ENCODE data around the gene EBF4.

EBF4 gene

DNA sequence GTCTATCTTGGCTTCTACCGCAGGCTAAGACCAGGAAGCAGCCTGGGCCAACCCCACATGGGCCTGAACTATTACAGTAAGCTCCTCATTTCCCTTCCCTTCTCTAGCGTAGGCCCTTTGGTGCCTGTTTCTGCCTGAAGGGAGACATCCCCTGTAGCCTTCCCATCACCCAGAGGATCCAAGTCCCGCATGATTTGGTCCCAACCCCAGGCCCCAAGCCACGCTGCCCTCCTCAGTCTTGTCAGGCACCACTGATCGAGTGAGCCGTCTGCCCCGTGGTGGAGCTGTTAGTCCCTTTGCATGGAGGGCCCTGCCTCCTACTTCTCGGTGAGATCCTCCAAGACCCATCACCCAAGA is 46.4 kb downstream of the EBF4 start:
- Histone ChIP-seq H4K20me1 (ENCODE audit: low read depth, low read length) (no peaks in the 10 kb centered on the region), H3F3A (ENCODE audit: insufficient read depth) (no peaks in the 10 kb centered on the region)
- TF ChIP-seq, protein P1, sequence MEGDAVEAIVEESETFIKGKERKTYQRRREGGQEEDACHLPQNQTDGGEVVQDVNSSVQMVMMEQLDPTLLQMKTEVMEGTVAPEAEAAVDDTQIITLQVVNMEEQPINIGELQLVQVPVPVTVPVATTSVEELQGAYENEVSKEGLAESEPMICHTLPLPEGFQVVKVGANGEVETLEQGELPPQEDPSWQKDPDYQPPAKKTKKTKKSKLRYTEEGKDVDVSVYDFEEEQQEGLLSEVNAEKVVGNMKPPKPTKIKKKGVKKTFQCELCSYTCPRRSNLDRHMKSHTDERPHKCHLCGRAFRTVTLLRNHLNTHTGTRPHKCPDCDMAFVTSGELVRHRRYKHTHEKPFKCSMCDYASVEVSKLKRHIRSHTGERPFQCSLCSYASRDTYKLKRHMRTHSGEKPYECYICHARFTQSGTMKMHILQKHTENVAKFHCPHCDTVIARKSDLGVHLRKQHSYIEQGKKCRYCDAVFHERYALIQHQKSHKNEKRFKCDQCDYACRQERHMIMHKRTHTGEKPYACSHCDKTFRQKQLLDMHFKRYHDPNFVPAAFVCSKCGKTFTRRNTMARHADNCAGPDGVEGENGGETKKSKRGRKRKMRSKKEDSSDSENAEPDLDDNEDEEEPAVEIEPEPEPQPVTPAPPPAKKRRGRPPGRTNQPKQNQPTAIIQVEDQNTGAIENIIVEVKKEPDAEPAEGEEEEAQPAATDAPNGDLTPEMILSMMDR (IDR thresholded peaks at IDR 0.05; ENCODE audit: insufficient read depth, low read length, poor library complexity, severe bottlenecking): no peak
- no peak for TF ChIP-seq EZH2phosphoT487 (conservative IDR thresholded peaks at IDR 0.05; ENCODE audit: low read length)

DNA sequence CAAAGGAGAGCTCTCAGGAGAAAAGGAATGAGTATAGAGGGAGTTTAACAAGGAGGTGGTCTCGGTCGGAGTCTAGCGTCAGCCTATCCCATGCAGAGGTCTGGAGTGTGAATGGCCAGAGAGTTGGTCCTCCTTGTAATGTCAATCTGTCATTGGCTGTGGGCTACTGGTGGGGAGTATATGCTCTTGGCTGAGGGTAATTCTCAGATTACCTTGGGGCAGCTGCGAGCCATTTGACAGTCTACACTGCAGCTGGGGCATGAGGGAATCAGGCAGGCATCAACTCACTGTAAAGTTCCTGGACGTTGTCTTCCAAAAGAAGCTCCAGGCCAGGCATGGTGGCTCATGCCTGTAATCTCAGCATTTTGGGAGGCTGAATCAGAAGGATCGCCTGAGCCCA is 48.1 kb downstream of the EBF4 start:
- Histone ChIP-seq H2AFZ (ENCODE audit: low read depth, low read length, severe bottlenecking) (no peak overlapping the region), H3K27ac (ENCODE audit: low read depth, low read length) (no peak overlapping the region), H3K27me3 (ENCODE audit: low read length) (no peaks in the 10 kb centered on the region), H3F3A (ENCODE audit: insufficient read depth) (no peaks in the 10 kb centered on the region), H3K9me3 (ENCODE audit: insufficient read depth, low read length) (no peaks in the 10 kb centered on the region), H4K20me1 (ENCODE audit: low read depth, low read length) (no peaks in the 10 kb centered on the region), H3K9me2 (replicated peaks; ENCODE audit: insufficient read depth, low read length) (no peaks in the 10 kb centered on the region), H3K9ac (ENCODE audit: low read length) (no peak overlapping the region), H3K36me3 (ENCODE audit: low read length) (no peaks in the 10 kb centered on the region), H3K4me2 (ENCODE audit: low read depth, low read length, poor library complexity, severe bottlenecking) (no peak overlapping the region), H3K4me3 (ENCODE audit: insufficient read depth, low read length, poor library complexity, severe bottlenecking) (no peak overlapping the region), H3K79me2 (ENCODE audit: insufficient read depth, low read length) (no peaks in the 10 kb centered on the region)
- TF ChIP-seq, protein P1 (IDR thresholded peaks at IDR 0.05; ENCODE audit: insufficient read depth, low read length, poor library complexity, severe bottlenecking): no peak
- TF ChIP-seq EZH2phosphoT487 (conservative IDR thresholded peaks at IDR 0.05; ENCODE audit: low read length): no peak

More for the DNA sequence above, 46.4 kb downstream of the EBF4 start:
- H3K9ac ChIP-seq (ENCODE audit: low read length): no peak overlapping the region
- H3K79me2 ChIP-seq (ENCODE audit: insufficient read depth, low read length): no peaks in the 10 kb centered on the region
- no peak overlapping the region for H3K4me2 ChIP-seq (ENCODE audit: low read depth, low read length, poor library complexity, severe bottlenecking)
- no peaks in the 10 kb centered on the region for H3K36me3 ChIP-seq (ENCODE audit: low read length)
- no peak overlapping the region for H2AFZ ChIP-seq (ENCODE audit: low read depth, low read length, severe bottlenecking)
- H3K4me3 ChIP-seq (ENCODE audit: insufficient read depth, low read length, poor library complexity, severe bottlenecking): no peak overlapping the region
- no peaks in the 10 kb centered on the region for H3K9me3 ChIP-seq (ENCODE audit: insufficient read depth, low read length)
- H3K27me3 ChIP-seq (ENCODE audit: low read length): no peaks in the 10 kb centered on the region
- no peak overlapping the region for H3K27ac ChIP-seq (ENCODE audit: low read depth, low read length)
- no peaks in the 10 kb centered on the region for H3K9me2 ChIP-seq (replicated peaks; ENCODE audit: insufficient read depth, low read length)

DNA sequence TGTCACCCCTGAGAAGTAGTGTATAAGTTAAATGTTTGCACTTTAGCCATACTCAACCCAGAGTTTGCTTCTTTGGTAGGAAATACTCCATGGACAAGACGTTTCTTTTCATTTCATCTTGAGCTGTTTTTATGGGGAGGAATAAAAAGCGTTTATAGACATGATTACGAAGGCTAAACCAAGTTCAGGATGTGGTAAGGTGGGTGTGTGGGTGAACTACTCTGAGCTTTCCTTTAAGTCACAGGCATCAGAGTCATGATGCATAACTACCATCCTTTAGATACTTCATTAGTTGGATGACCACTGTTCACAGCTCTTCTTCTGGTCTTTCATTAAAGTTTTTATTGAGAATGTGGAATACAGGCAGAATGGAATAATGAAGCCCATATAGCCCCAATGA is 48.9 kb downstream of the EBF4 start:
- no peaks in the 10 kb centered on the region for H3K79me2 ChIP-seq (ENCODE audit: insufficient read depth, low read length)
- H4K20me1 ChIP-seq (ENCODE audit: low read depth, low read length): no peaks in the 10 kb centered on the region
- no peaks in the 10 kb centered on the region for H3K36me3 ChIP-seq (ENCODE audit: low read length)
- no peaks in the 10 kb centered on the region for H3K9me2 ChIP-seq (replicated peaks; ENCODE audit: insufficient read depth, low read length)
- TF ChIP-seq, protein P1 (IDR thresholded peaks at IDR 0.05; ENCODE audit: insufficient read depth, low read length, poor library complexity, severe bottlenecking): no peak
- TF ChIP-seq EZH2phosphoT487 (conservative IDR thresholded peaks at IDR 0.05; ENCODE audit: low read length): no peak
- H3K27me3 ChIP-seq (ENCODE audit: low read length): no peaks in the 10 kb centered on the region
- H3K4me2 ChIP-seq (ENCODE audit: low read depth, low read length, poor library complexity, severe bottlenecking): no peak overlapping the region
- no peak overlapping the region for H3K9ac ChIP-seq (ENCODE audit: low read length)
- no peak overlapping the region for H3K4me3 ChIP-seq (ENCODE audit: insufficient read depth, low read length, poor library complexity, severe bottlenecking)
- H3K27ac ChIP-seq (ENCODE audit: low read depth, low read length): no peak overlapping the region
- no peak overlapping the region for H2AFZ ChIP-seq (ENCODE audit: low read depth, low read length, severe bottlenecking)
- no peaks in the 10 kb centered on the region for H3F3A ChIP-seq (ENCODE audit: insufficient read depth)
- no peaks in the 10 kb centered on the region for H3K9me3 ChIP-seq (ENCODE audit: insufficient read depth, low read length)

DNA sequence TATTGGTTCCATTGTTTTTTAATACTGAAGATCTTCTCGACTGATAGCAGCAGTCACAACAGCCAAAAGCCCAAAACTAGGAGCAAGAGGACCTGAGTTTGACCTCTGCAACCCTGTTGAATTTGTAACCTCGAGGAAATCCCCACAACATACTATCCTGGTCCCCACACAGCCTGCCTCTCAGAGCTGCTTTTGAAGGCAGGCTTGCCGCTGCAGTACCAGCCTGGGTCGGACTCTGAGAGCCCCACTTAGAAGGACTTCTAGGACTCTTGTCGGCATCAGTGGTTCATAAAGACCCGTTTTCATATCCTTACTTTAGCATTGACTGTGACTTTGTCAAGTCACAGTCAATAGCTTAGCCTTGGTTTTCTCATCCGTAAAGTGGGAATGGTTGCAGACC is 49.3 kb downstream of the EBF4 start:
- H3K9me2 ChIP-seq (replicated peaks; ENCODE audit: insufficient read depth, low read length): no peaks in the 10 kb centered on the region
- H3K9ac ChIP-seq (ENCODE audit: low read length): no peak overlapping the region
- no peaks in the 10 kb centered on the region for H3K27me3 ChIP-seq (ENCODE audit: low read length)
- no peaks in the 10 kb centered on the region for H3K9me3 ChIP-seq (ENCODE audit: insufficient read depth, low read length)
- no peaks in the 10 kb centered on the region for H3K79me2 ChIP-seq (ENCODE audit: insufficient read depth, low read length)
- no peak overlapping the region for H2AFZ ChIP-seq (ENCODE audit: low read depth, low read length, severe bottlenecking)
- H3F3A ChIP-seq (ENCODE audit: insufficient read depth): no peaks in the 10 kb centered on the region
- H3K27ac ChIP-seq (ENCODE audit: low read depth, low read length): no peak overlapping the region
- no peak overlapping the region for H3K4me2 ChIP-seq (ENCODE audit: low read depth, low read length, poor library complexity, severe bottlenecking)
- H3K36me3 ChIP-seq (ENCODE audit: low read length): no peaks in the 10 kb centered on the region
- no peak overlapping the region for H3K4me3 ChIP-seq (ENCODE audit: insufficient read depth, low read length, poor library complexity, severe bottlenecking)
- no peak for TF ChIP-seq EZH2phosphoT487 (conservative IDR thresholded peaks at IDR 0.05; ENCODE audit: low read length)
- TF ChIP-seq, protein P1 (IDR thresholded peaks at IDR 0.05; ENCODE audit: insufficient read depth, low read length, poor library complexity, severe bottlenecking): no peak
- no peaks in the 10 kb centered on the region for H4K20me1 ChIP-seq (ENCODE audit: low read depth, low read length)

All from SU-DHL-6 (cell line).